GM12875 (cell line): ENCODE results near the gene TACR1.
"Not testable (repeated sequence)": the region's sequence is repeated elsewhere in the genome, so short reads cannot be mapped to it uniquely, and the experiment has no call there.

Experiments used
- H3K4me3 ChIP-seq: one replicate; pipeline ENCODE4 v1.5.1; 2011; ENCODE audit warnings: low read depth, low read length, control low read depth
- CTCF ChIP-seq: IDR thresholded peaks from 2 replicates; pipeline ENCODE4 v1.5.1; 2011; ENCODE audit warnings: low read depth, mild to moderate bottlenecking, control low read depth, inconsistent platforms, low read length, moderate library complexity, borderline replicate concordance; ENCODE audit not compliant: insufficient read depth

Gene TACR1

GRCh38 chr2:75174981-75175380 is 24.3 kb downstream of the TACR1 start:
- TF ChIP-seq CTCF, result no peak
- H3K4me3 ChIP-seq, result no peak overlapping the region

GRCh38 chr2:75174519-75174918 is 24.8 kb downstream of the TACR1 start:
- no peak for TF ChIP-seq CTCF
- H3K4me3 ChIP-seq, result no peak overlapping the region

- H3K4me3 ChIP-seq, result no peak overlapping the region
- no peak for TF ChIP-seq CTCF
These were observed 25.6 kb downstream of the TACR1 start for GRCh38 chr2:75173740-75174139.

- not testable (repeated sequence) for H3K4me3 ChIP-seq
These were observed 27.9 kb downstream of the TACR1 start for GRCh38 chr2:75171423-75171822.

DNA sequence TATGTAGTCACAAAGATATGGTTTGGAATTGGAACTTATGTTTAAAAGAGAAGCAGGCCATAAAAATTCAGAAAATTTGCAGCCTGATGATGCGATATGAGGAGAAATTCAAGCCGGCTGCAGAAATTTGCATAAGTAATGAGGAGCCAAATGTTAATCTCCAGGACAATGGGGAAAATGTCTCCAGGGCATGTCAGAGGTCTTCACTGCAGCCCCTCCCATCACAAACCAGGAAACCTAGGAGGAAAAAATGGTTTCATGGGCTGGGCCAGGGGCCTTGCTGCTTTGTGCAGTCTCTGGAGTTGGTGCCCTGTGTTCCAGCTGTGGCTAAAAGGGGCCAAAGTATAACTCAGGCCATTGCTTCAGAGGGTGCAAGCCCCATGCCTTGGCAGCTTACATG is 28.4 kb downstream of the TACR1 start:
- H3K4me3 ChIP-seq, result no peak overlapping the region
- TF ChIP-seq CTCF, result no peak

DNA sequence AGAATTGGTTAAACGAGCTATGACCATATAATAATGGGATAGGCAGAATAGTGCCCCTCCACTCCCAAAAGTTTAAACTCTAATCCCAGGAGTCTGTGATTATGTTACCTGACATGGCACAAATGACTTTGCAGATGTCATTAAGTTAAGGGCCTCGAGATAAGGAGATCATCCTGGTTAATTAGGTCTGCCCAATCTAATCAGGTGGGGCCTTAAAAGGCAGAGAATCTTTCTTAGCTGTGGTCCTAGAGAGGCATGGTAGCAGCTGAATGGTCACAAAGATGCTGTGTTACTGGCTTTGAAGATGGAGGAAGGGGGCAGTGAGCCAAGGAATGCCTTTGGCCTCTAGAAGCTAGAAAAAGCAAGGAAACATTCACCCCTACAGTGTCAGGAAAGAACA is 31.1 kb downstream of the TACR1 start:
- no peak overlapping the region for H3K4me3 ChIP-seq
- no peak for TF ChIP-seq CTCF

DNA sequence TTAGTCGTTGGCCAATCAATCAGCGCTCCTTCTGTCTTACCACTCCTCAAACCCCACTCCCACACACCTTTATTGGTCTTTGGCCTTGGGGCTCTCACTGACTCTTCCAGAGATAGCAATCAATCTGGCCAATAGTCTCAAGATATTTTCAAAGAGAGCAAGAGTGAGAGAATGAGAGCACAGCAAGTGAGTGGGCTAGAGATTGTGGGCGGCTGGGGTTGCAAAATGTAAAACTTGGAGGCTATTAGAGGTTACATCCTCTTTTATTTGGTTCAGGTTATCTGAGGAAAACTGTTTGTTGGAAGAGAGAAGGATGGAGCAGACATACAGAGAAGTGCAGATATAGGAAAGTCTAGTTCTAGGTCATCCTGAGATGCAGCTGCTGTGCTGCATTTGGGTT is 32.8 kb downstream of the TACR1 start:
- TF ChIP-seq CTCF, result no peak
- H3K4me3 ChIP-seq, result no peak overlapping the region

- no peak for TF ChIP-seq CTCF
- H3K4me3 ChIP-seq, result no peak overlapping the region
These were observed 36.4 kb downstream of the TACR1 start for GRCh38 chr2:75162897-75163296.
